PC-3 (cell line): ENCODE results near the gene LSP1. TPM values are rescaled to one million over a fixed set of nuclear protein-coding genes. Genes with fewer than 3 reads are reported as not detected.

Source experiments
- ATAC-seq: fragments of 200-7000 bp; cut with Tn5 transposase; 2 replicates; pipeline ENCODE4 v1.9.1; 2020; ENCODE audit warnings: mild to moderate bottlenecking, moderate library complexity
- BruUV-seq: library from RNA; stranded (reverse); fragments of 400-500 nt; replicated peaks from 2 replicates; lab custom pipeline; 2021; lab: Mats Ljungman, UMichigan
- CTCF ChIA-PET: fragments of 300-600 bp; sonication (Branson Sonifier 250); formaldehyde crosslinking; loops from one replicate; lab custom pipeline; 2022; ENCODE audit warnings: antibody characterized with exemption; lab: Charles Lee
- POLR2A ChIA-PET: fragments of 300-600 bp; sonication (Branson Sonifier 250); formaldehyde crosslinking; loops from one replicate; lab custom pipeline; 2022; ENCODE audit warnings: antibody characterized with exemption; ENCODE audit not compliant: unreplicated experiment; lab: Charles Lee
- DNase-seq: peaks from one replicate; pipeline ENCODE4 v3.0.0-alpha.2; 2015
- H2AFZ ChIP-seq: fragments of 300-600 bp; sonication (generic); 2 replicates; pipeline ENCODE4 v1.6.0; 2016; ENCODE audit warnings: antibody characterized with exemption, low read length
- H3F3A ChIP-seq: fragments of 300-600 bp; sonication (generic); one replicate; pipeline ENCODE4 v1.6.0; 2017; ENCODE audit warnings: antibody characterized with exemption, low read length, control low read depth, mild to moderate bottlenecking; ENCODE audit not compliant: unreplicated experiment
- H3K27ac ChIP-seq: fragments of 300-600 bp; sonication (generic); 2 replicates; pipeline ENCODE4 v1.5.1; 2016; ENCODE audit warnings: mild to moderate bottlenecking, low read length
- H3K27me3 ChIP-seq: fragments of 300-600 bp; sonication (generic); 2 replicates; pipeline ENCODE4 v1.6.1; 2016; ENCODE audit warnings: low read length, mixed read lengths
- H3K36me3 ChIP-seq: fragments of 300-600 bp; sonication (generic); 2 replicates; pipeline ENCODE4 v1.6.1; 2016; ENCODE audit warnings: low read depth, mixed run types, low read length, mixed read lengths
- H3K4me1 ChIP-seq: fragments of 300-600 bp; sonication (generic); 2 replicates; pipeline ENCODE4 v1.5.1; 2016; ENCODE audit warnings: low read length; ENCODE audit not compliant: insufficient read depth
- H3K4me2 ChIP-seq: fragments of 300-600 bp; sonication (generic); 2 replicates; pipeline ENCODE4 v1.6.0; 2016; ENCODE audit warnings: low read length
- H3K4me3 ChIP-seq: fragments of 300-600 bp; sonication (generic); 2 replicates; pipeline ENCODE4 v1.5.1; 2016; ENCODE audit warnings: mild to moderate bottlenecking, low read length, mixed read lengths
- H3K79me2 ChIP-seq: fragments of 300-600 bp; sonication (generic); 2 replicates; pipeline ENCODE4 v1.6.1; 2017; ENCODE audit warnings: low read length, mixed read lengths
- H3K9ac ChIP-seq: fragments of 300-600 bp; sonication (generic); 2 replicates; pipeline ENCODE4 v1.6.0; 2016; ENCODE audit warnings: mild to moderate bottlenecking, low read length
- H3K9me2 ChIP-seq: fragments of 300-600 bp; sonication (generic); replicated peaks from 2 replicates; pipeline ENCODE4 v1.6.1; 2016; ENCODE audit warnings: mixed run types, low read length, mixed read lengths
- H3K9me3 ChIP-seq: fragments of 300-600 bp; sonication (generic); 2 replicates; pipeline ENCODE4 v1.6.1; 2016; ENCODE audit warnings: low read length, mixed read lengths
- H4K20me1 ChIP-seq: fragments of 300-600 bp; sonication (generic); 2 replicates; pipeline ENCODE4 v1.6.1; 2016; ENCODE audit warnings: low read length, mixed read lengths
- CTCF ChIP-seq: fragments of 300-600 bp; sonication (generic); conservative IDR thresholded peaks from 2 replicates; pipeline ENCODE4 v1.5.1; 2017; ENCODE audit warnings: antibody characterized with exemption, low read depth, mild to moderate bottlenecking, low read length
- EZH2 ChIP-seq: fragments of 300-600 bp; sonication (generic); IDR thresholded peaks from one replicate; pipeline ENCODE4 v1.6.1; 2017; ENCODE audit warnings: antibody characterized with exemption, mild to moderate bottlenecking, low read length; ENCODE audit not compliant: unreplicated experiment
- EZH2phosphoT487 ChIP-seq: fragments of 300-600 bp; sonication (generic); IDR thresholded peaks from 2 replicates; pipeline ENCODE4 v1.6.1; 2018; ENCODE audit warnings: mild to moderate bottlenecking, antibody characterized with exemption, low read length, borderline replicate concordance
- intact Hi-C: fragments of 100-400 bp; cut with micrococcal nuclease; formaldehyde crosslinking; loops from 2 replicates; pipeline ENCODE4 v1.9.0; 2023
- total RNA-seq: library from RNA; depleted of rRNA; stranded (reverse); fragments of >200 nt; gene quantifications from 2 replicates; pipeline ENCODE4 v1.2.3, GENCODE V29; 2014

LSP1 gene
- total RNA-seq, 1 experiment from 2014 or later: not detected

GRCh38 chr11:1805525-1805924 is 47.4 kb upstream of the LSP1 start:
- Histone ChIP-seq H3K27ac (no peak overlapping the region), H4K20me1 (no peaks in the 10 kb centered on the region), H3K27me3 (no peaks in the 10 kb centered on the region), H3K9ac (no peak overlapping the region), H2AFZ (no peak overlapping the region), H3K4me1 (no peaks in the 10 kb centered on the region), H3F3A (no peaks in the 10 kb centered on the region), H3K9me2 (no peaks in the 10 kb centered on the region), H3K4me2 (no peak overlapping the region), H3K9me3 (no peaks in the 10 kb centered on the region), H3K79me2 (no peaks in the 10 kb centered on the region), H3K36me3 (no peaks in the 10 kb centered on the region), H3K4me3 (no peak overlapping the region)
- intact Hi-C loops: no loop called here
- BruUV-seq: no TSS peak
- no peak for TF ChIP-seq CTCF
- TF ChIP-seq EZH2phosphoT487: no peak
- no peak for TF ChIP-seq EZH2
- ATAC-seq (no peak), DNase-seq (no peak)
- CTCF ChIA-PET: interaction anchor here (0.6 kb wide), 1 partner anchor 27 kb away, joined by 4 read pairs; no protein-coding TSS in a partner anchor
- POLR2A ChIA-PET: no interaction called here

GRCh38 chr11:1807264-1807995 is 45.5 kb upstream of the LSP1 start:
- TF ChIP-seq CTCF (no peak), EZH2phosphoT487 (no peak), EZH2 (no peak)
- CTCF ChIA-PET: no interaction called here
- ATAC-seq: peak; percentile 40; the same call in 1 of the 2 replicates

GRCh38 chr11:1810761-1811160 is 42.1 kb upstream of the LSP1 start:
- H3K79me2 ChIP-seq: no peaks in the 10 kb centered on the region
- no TSS peak for BruUV-seq
- intact Hi-C loops: no loop called here
- H3K4me1 ChIP-seq: no peaks in the 10 kb centered on the region
- DNase-seq (no peak), ATAC-seq (no peak)
- CTCF ChIA-PET: no interaction called here
- H3K9ac ChIP-seq: no peak overlapping the region
- H2AFZ ChIP-seq: no peak overlapping the region
- TF ChIP-seq EZH2: no peak
- no peak for TF ChIP-seq CTCF
- no peak for TF ChIP-seq EZH2phosphoT487
- no peaks in the 10 kb centered on the region for H3K9me2 ChIP-seq
- no peaks in the 10 kb centered on the region for H4K20me1 ChIP-seq
- POLR2A ChIA-PET: no interaction called here
- no peaks in the 10 kb centered on the region for H3K9me3 ChIP-seq
- H3K4me3 ChIP-seq: no peak overlapping the region
- no peak overlapping the region for H3K4me2 ChIP-seq
- no peak overlapping the region for H3K27ac ChIP-seq
- H3K27me3 ChIP-seq: no peaks in the 10 kb centered on the region
- H3F3A ChIP-seq: no peaks in the 10 kb centered on the region
- no peaks in the 10 kb centered on the region for H3K36me3 ChIP-seq

More at GRCh38 chr11:1807264-1807995, 45.5 kb upstream of the LSP1 start:
- Histone ChIP-seq H3K36me3 (no peaks in the 10 kb centered on the region), H3K4me3 (no peak overlapping the region), H2AFZ (no peak overlapping the region), H3F3A (no peaks in the 10 kb centered on the region), H3K27me3 (no peaks in the 10 kb centered on the region), H3K9me2 (no peaks in the 10 kb centered on the region), H3K4me1 (no peaks in the 10 kb centered on the region), H3K9me3 (no peaks in the 10 kb centered on the region), H3K27ac (no peak overlapping the region), H3K79me2 (no peaks in the 10 kb centered on the region), H3K4me2 (no peak overlapping the region), H4K20me1 (no peaks in the 10 kb centered on the region), H3K9ac (no peak overlapping the region)
- intact Hi-C loops: no loop called here
- no TSS peak for BruUV-seq
- POLR2A ChIA-PET: no interaction called here
- no peak for DNase-seq
